ENCODE results near the gene PITPNM2.
"Not testable (repeated sequence)": the region's sequence is repeated elsewhere in the genome, so short reads cannot be mapped to it uniquely, and the experiment has no call there.

The PITPNM2 gene

GRCh38 chr12:123121670-123122069 lies 29.2 kb downstream of the PITPNM2 start:
- DNase-seq (ENCODE audit: extremely low read depth in 1 of 2, low read depth in 1 of 2), result no peak

DNA sequence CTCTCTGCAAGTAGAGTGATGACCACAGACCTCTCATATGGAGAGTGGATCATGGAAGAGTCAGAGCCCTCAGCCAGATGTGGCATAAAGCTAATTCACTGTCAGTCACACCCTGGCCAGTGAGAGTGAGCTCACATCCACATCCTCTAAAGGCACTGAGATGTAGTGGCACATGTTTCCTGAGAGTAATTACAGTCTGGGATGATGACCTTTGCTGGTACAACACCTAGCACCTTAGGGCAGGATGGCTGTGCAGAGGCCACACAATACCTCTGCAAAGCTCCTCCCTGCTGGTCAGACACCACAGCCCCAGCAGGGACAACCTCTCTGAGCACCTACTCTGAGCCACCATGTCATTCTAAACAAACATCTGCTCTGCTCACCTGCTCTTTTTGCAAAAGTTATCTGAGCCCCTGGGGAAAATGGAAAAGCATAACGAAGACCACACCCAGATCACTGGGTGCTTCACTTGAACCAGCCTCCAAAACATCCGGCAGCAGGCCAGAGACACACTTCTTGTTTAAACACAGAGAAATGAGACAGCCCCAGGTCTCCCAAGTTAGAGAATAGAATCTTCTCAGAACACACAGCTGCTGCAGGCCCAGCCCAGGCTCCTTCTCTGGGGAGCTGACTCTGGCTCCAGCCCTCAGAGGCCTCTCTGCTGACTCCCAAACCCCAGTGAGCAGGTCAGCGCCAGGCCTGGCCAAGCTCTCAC lies 30.3 kb downstream of the PITPNM2 start:
- DNase-seq (ENCODE audit: extremely low read depth in 1 of 2, low read depth in 1 of 2), result no peak

- DNase-seq (ENCODE audit: extremely low read depth in 1 of 2, low read depth in 1 of 2), result peak in 1 of 2 donors; percentile 40
Measured at GRCh38 chr12:123119808-123120207, 31.1 kb downstream of the PITPNM2 start.

DNA sequence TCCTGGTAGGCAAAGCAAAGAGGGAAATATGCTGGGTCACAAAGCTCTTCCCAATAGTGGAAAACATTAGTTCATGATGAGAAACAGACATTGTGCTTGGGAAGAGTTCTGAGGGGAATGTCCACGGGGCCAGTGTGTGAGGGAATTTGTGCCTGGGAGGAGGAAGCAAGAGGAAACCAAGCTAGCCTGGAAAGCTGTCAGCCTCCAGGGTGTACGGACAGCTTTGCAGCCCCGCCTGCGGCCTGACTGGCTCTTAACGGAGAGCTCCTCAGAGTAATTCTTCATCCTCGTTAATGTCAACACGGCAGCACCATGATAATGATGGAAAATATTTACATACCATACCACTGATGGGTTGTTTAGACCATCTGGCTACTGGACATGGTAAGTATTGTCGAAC lies 32.4 kb downstream of the PITPNM2 start:
- DNase-seq (ENCODE audit: extremely low read depth in 1 of 2, low read depth in 1 of 2), result no peak

DNA sequence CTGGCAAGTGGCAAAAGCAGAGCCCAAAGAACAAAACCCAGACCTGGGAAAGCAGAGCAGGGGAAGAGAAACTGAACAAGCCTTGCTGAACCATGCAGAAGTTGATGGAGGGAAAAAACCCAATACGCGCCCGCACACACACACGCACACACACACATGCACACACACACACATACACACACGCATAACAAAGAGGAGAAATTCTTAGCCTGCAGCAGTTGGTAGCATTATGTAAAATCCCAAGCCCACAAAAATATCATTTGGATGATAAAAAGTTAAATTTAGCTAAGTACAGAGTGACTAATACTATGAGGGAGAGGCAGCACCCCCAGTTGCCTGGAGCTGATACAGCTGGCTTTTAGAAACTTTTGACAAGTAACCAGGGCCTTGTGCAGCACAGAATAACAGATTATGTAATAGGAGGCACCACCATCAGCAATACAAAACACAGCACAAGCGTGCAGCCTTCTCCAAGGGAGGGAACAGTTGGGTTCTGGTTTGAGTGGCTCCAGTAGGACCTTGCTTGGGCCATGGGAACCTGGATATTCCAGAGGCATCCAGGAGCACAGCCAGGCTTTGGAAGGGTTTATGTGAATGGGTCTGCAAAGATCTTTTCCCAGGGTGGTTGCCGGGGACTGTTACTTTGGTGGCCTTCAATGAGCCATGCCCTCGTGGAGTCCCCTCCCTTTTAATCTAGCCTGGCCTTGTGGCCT lies 35.3 kb downstream of the PITPNM2 start:
- no peak for DNase-seq (ENCODE audit: extremely low read depth in 1 of 2, low read depth in 1 of 2)

- no peak for DNase-seq (ENCODE audit: extremely low read depth in 1 of 2, low read depth in 1 of 2)
Measured at GRCh38 chr12:123114304-123115083, 36.4 kb downstream of the PITPNM2 start.

GRCh38 chr12:123113026-123113425 lies 37.9 kb downstream of the PITPNM2 start:
- DNase-seq (ENCODE audit: extremely low read depth in 1 of 2, low read depth in 1 of 2), result no peak

GRCh38 chr12:123111498-123112165 lies 39.3 kb downstream of the PITPNM2 start:
- peak; percentile 22 to 28 for DNase-seq (ENCODE audit: extremely low read depth in 1 of 2, low read depth in 1 of 2)

DNA sequence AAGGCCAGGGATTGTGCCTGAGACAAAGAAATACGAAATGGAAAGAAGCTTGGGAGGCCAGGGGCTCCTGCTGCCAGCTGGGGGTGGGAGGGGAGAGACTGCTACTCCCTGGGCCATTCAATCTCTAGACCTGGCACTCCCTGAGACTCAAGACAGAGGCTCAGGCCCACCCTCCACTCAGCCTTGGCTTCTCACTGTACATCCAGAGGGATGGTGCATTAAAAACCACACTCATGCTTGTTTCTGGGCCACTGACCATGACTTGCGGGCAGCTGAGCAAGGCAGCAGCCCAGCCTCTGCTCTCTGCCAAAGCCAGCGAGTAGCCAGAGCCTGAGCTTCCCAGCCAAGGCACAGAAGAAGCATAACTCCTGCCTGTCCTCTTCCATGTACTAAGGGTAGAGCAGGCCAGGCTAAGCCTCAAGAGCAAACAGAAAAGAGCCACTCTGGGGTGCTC lies 41.5 kb downstream of the PITPNM2 start:
- no peak for DNase-seq (ENCODE audit: extremely low read depth in 1 of 2, low read depth in 1 of 2)

- DNase-seq (ENCODE audit: extremely low read depth in 1 of 2, low read depth in 1 of 2), result no peak
Measured at GRCh38 chr12:123108682-123109066, 42.2 kb downstream of the PITPNM2 start.

DNA sequence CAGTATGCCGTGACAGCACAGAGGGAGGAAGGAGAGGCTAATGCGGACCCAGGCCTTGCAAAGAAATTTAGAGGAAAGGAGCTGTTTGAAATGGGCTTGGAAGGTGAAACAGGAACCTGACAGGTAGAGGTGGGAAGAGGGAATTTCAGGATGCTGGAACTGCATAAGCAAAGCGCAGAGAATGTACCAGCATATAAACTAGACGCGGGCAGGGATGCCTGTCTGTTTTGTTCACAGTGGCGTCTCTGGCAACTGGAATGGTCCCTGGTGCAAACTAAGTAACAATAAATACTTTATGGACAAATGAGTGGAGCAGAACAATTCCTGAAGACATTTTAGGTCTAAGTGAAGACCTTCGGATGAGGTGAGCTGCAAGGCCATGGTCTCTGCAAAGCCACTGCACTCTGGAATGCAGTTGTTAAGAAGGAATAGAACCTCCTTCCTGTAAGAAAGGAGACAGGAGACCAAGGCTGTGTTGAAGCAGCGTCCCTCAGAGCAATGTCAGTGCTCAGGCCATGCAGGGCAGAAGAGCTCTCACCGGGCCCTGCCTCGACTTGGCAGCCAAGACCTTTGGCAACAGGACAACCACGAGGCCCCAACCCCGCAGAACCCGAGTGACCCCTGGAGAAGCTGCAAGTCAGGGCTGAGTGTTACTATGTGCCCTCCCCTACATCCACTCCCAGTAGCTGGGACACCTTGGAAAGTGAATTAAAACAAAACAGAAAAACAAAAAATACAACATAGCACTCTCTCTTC lies 42.8 kb downstream of the PITPNM2 start:
- DNase-seq (ENCODE audit: extremely low read depth in 1 of 2, low read depth in 1 of 2), result no peak

DNA sequence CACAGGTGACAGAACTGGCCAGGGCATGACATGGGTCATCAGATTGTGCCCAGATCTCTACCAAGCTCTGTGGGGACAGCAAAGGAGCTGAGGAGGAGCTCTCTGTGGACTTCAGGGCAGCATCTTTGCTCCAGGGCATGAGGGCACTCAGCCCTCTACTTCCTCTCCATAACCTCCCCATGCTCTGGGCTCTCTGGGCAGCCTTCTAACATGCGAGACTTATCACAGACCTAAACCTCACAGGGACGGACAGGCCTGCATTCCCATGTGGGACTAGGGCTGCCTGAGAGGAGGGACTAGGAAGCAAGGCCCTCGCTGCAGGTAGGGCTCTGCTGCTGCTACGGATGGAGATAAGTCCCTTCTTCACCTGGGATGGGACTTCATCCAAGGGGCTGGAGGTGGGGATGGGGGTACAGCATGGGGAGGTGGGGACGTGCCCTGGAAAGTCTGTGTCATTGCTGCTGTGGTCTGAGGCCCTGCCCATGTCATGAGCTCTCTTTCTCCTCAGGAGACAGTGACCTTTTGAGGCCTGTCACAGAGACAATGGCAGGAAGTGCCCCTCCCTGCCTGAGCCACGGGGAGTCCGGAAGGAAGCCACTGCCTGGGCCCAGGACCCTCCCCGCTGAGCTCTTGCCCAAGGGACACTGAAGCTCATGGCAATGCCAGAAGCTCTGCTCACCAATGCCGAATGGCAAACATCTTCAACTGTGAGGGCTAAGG lies 44.1 kb downstream of the PITPNM2 start:
- DNase-seq (ENCODE audit: extremely low read depth in 1 of 2, low read depth in 1 of 2), result peak; percentile 45 to 62

- no peak for DNase-seq (ENCODE audit: extremely low read depth in 1 of 2, low read depth in 1 of 2)
Measured at GRCh38 chr12:123105211-123105826, 45.6 kb downstream of the PITPNM2 start.

- no peak for DNase-seq (ENCODE audit: extremely low read depth in 1 of 2, low read depth in 1 of 2)
Measured at GRCh38 chr12:123104809-123105208, 46.1 kb downstream of the PITPNM2 start.

GRCh38 chr12:123104094-123104493 lies 46.8 kb downstream of the PITPNM2 start:
- not testable (repeated sequence) for DNase-seq (ENCODE audit: extremely low read depth in 1 of 2, low read depth in 1 of 2)

DNA sequence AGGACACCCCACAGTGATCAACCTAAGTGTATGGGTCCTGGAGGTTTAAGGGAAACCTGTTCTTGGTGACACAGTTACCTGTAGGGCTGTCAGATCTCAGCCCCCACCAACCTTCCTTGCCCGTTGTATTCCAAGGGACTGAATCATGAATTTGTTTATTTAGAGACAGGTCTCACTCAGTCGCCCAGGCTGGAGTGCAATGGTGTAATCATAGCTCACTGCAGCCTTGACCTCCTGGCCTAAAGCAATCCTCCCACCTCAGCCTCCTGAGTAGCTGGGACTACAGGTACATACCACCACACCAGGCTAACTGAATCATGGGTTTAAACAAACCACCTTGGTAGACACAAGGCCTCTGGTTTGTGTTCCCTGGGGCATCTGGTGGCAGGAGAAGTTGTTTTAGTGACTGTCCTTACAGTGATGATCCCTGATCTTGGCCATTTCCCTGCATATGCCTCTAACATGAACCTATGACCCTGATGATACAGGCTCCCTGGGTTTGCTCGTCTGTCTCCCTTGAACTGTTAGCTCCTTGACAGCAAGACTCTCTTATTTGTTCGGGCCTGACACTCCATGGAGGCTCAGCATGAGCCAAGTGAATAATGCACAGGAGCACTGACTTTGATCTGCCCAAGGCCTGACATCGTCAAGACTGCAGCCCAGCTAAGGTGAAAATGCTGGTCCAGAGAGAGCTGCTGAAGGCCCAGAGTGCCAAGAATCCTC lies 47.9 kb downstream of the PITPNM2 start:
- DNase-seq (ENCODE audit: extremely low read depth in 1 of 2, low read depth in 1 of 2), result no peak

- no peak for DNase-seq (ENCODE audit: extremely low read depth in 1 of 2, low read depth in 1 of 2)
Measured at GRCh38 chr12:123102366-123102765, 48.5 kb downstream of the PITPNM2 start.

- DNase-seq (ENCODE audit: extremely low read depth in 1 of 2, low read depth in 1 of 2), result no peak
Measured at GRCh38 chr12:123101526-123101925, 49.4 kb downstream of the PITPNM2 start.
